NB4 (cell line): Measurements from ENCODE around the gene TMEM30B.

Source experiments
- MYC ChIP-seq: IDR thresholded peaks from 2 replicates; pipeline ENCODE4 v1.6.1; 2011; ENCODE audit warnings: low read depth, low read length
- POLR2A ChIP-seq: IDR thresholded peaks from 2 replicates; pipeline ENCODE4 v1.6.1; 2011; ENCODE audit warnings: mild to moderate bottlenecking; ENCODE audit not compliant: insufficient read length; ENCODE audit errors: extremely low read depth
- TF ChIP-seq, protein P1 (sequence below): IDR thresholded peaks from one replicate; pipeline ENCODE4 v1.5.1; 2012; ENCODE audit warnings: low read depth, low read length
- TF ChIP-seq, protein P2 (sequence below): IDR thresholded peaks from 2 replicates; pipeline ENCODE4 v1.6.1; 2011; ENCODE audit warnings: low read depth, low read length

DNA sequence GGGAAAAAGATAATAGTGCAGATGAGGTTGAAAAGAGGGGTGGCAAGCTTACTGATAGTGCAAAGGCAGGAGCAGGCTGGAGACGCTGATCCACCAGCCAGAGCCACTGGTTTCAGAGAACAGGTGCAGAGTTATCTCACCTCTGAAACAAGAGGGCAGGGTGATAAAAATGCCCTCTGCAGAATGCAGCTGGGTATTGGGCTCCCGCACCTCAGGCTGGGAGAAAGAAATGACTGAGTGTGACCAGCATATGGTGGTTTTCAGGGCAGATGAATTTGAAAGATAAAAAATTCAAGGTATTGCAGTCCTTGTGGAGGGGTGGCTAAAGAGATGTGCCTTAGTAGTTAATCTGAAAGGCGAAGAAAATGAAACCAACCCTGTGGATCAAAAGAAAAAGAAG, 2.9 kb upstream of the TMEM30B start:
- TF ChIP-seq, protein P1, sequence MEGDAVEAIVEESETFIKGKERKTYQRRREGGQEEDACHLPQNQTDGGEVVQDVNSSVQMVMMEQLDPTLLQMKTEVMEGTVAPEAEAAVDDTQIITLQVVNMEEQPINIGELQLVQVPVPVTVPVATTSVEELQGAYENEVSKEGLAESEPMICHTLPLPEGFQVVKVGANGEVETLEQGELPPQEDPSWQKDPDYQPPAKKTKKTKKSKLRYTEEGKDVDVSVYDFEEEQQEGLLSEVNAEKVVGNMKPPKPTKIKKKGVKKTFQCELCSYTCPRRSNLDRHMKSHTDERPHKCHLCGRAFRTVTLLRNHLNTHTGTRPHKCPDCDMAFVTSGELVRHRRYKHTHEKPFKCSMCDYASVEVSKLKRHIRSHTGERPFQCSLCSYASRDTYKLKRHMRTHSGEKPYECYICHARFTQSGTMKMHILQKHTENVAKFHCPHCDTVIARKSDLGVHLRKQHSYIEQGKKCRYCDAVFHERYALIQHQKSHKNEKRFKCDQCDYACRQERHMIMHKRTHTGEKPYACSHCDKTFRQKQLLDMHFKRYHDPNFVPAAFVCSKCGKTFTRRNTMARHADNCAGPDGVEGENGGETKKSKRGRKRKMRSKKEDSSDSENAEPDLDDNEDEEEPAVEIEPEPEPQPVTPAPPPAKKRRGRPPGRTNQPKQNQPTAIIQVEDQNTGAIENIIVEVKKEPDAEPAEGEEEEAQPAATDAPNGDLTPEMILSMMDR = no peak
- TF ChIP-seq POLR2A = no peak
- TF ChIP-seq, protein P2, sequence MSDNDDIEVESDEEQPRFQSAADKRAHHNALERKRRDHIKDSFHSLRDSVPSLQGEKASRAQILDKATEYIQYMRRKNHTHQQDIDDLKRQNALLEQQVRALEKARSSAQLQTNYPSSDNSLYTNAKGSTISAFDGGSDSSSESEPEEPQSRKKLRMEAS = no peak
- no peak for TF ChIP-seq MYC
